Stimulated activated CD8-positive, alpha-beta memory T cell treated with anti-CD3 and anti-CD28 coated beads, Interleukin-12 subunit alpha, Interleukin-12 subunit beta, amount 100 ng/mL, for 24 hours (primary cell): ENCODE results near the gene TNNT2.

Experiments
- DNase-seq: peaks from one replicate; pipeline ENCODE4 v3.0.0-alpha.2; 2020; ENCODE audit errors: extremely low read depth

Gene TNNT2

GRCh38 chr1:201313086-201313485 lies 64.4 kb downstream of the TNNT2 start:
- no peak for DNase-seq

- no peak for DNase-seq
Observed at GRCh38 chr1:201312298-201312697, 65.2 kb downstream of the TNNT2 start.

GRCh38 chr1:201311356-201312011 lies 66.0 kb downstream of the TNNT2 start:
- no peak for DNase-seq

- DNase-seq, result no peak
Observed at GRCh38 chr1:201310986-201311355, 66.5 kb downstream of the TNNT2 start.

- DNase-seq, result no peak
Observed at GRCh38 chr1:201310251-201310985, 67.1 kb downstream of the TNNT2 start.

GRCh38 chr1:201309416-201309815 lies 68.1 kb downstream of the TNNT2 start:
- DNase-seq, result no peak
